GM12872 (cell line): ENCODE results near the gene PDZD2.

Experiments used
- CTCF ChIP-seq: IDR thresholded peaks from 3 replicates; pipeline ENCODE4 v1.5.1; 2011; ENCODE audit warnings: low read depth, mild to moderate bottlenecking, low read length, moderate library complexity; ENCODE audit not compliant: insufficient read depth

The PDZD2 gene

DNA sequence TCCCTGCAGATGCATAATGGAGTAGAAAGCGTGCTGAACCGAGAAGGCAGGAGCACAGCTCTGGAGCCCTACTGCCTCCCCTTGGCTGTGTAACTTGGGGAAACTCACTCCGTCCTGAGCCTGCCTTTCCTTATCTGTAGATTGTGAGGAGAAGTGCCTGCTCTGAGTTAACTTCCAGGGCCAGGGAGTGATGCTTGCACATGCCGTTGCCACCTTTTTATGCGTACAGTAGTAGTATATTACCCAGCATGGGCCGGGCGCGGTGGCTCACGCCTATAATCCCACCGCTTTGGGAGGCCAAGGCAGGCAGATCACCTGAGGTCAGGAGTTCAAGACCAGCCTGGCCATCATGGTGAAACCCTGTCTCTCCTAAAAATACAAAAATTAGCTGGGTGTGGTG, 87.1 kb downstream of the PDZD2 start:
- TF ChIP-seq CTCF = no peak

DNA sequence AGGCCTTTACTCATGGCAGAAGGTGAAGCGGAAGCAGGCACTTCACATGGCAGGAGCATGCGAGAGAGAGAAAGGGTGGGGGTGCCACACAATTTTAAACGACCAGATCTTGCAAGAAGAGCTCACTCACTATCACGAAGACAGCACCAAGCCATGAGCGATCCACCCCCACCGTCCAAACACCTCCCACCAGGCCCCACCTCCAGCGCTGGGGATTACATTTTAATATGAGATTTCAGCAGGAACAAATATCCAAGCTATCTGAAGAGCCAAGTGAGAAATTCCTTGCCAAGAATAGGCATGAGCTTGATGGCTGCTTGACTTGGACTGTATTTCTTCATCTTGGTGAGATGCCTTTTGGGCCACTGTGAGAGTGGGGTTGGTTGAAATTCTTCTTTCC, 88.0 kb downstream of the PDZD2 start:
- TF ChIP-seq CTCF = no peak

GRCh38 chr5:31728039-31728438, 89.1 kb downstream of the PDZD2 start:
- no peak for TF ChIP-seq CTCF

- no peak for TF ChIP-seq CTCF
Observed at GRCh38 chr5:31730139-31730538, 91.2 kb downstream of the PDZD2 start.

- TF ChIP-seq CTCF = no peak
Observed at GRCh38 chr5:31731016-31731415, 92.1 kb downstream of the PDZD2 start.

DNA sequence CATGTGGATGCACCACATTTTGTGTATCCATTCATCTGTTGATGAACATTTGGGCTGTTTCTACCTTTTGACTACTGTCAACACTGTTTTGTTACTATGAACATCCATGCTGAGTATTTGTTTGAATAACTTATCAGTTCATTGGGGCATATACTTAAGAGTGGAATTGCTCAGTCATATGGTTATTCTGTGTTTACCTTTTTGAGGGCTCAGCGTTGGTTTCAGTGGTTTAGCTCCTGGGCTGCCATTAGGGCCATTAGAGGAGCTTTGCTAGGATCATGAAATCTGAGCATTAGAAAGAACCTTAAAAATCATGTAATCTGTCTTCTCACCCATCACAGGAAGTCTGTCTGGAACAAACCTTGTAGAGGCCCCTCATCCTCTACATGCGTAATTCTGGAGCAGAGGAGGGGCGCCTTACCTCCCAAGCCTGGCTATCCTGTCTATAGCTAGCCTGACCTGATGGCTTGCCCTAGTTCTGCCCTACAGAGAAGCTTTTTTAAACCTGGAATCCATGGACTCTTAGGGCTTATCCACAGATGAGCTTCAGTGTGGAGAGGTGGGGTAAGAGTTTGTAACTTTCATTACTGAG, 92.9 kb downstream of the PDZD2 start:
- TF ChIP-seq CTCF = no peak

DNA sequence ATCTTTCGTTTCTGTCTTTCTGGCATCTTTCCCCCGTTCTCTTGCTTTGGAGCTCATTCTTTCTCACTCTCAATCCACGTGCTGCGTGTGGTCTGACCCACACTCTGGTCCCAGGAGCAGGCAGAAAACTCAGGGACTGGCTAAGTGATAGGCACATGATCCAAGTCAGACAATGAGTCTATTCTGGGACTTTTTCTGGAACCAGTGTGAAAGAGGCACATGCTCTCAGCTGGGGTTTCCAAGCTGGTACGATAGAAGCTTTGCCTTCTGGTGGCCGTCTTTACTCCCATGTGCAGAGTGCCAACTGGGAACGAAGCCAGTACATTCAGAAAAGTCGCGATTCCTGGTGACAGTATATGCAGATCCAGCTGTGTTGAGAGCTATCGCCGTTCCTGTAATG, 94.4 kb downstream of the PDZD2 start:
- no peak for TF ChIP-seq CTCF
